Stimulated activated CD4-positive, alpha-beta T cell treated with anti-CD3 and anti-CD28 coated beads, Interleukin-1b, Interleukin-23, amount 100 ng/mL, for 48 hours (primary cell): ENCODE data around the gene QRFP.
"Not testable (repeated sequence)": the region's sequence is repeated elsewhere in the genome, so short reads cannot be mapped to it uniquely, and the experiment has no call there.

Source experiments
- DNase-seq: peaks from one replicate; pipeline ENCODE4 v3.0.0-alpha.2; 2020

Gene QRFP

DNA sequence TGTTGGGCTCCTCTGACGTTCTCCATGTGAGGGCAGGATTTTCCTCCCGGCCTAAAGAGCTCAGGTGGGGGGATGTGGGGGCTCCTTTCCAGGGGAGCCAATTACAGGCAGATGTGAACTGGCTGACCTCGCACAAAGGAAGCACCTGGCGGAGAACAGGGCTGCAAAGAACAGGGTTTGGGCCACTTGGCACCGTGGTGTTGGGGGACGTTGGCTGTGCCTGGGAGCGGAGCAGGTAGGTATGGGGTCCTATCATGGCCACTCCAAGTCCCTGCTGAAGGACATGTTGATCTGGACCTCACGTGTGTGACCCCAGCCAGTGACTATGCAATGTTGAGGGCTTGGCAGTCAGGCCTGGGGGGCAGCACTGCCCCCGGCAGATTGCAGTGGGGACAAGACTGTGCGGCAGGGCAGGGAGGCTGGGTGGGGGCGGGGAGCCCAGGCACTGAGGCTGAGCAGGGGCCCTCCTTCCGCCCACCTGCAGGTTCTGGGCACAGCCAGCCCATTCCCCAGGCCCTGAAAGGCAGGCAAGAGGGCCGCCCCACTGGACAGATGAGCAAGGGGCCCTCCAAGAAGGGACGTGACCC is 23.0 kb upstream of the QRFP start:
- DNase-seq: no peak

DNA sequence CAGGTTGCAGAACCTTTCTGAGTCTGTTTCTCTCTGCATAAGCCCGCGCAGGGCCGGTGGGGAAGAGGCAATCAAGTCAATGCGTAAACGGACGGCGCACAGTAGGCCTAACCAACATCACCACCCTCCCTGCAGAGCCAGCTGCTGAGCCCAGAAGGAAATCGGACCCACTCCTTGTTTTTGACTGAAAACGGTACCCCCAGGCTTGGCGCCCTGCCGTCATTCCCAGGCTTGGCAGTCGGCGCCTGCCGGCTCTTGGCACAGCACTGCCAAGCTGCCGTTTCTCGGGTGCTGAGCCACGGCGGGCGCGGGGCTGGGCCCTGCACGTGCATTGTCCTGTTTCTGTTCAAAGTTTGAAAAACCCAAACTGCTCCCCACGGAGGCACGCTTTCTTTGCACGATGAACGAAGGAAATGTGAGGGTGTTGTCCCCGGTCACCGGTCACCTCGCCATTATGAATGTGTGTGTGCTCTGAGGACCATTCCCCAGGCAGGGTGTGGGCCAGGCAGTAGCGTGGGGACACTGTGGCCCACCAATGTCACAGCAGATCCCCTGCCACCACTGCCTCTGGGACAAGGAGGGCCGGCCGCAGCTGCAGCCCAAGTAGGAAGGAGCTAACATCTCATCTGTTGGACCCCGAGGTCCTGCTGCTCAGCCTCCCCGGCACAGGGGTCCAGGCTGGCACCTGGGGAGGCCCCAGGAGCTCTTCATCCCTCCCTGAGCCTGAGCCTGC is 22.4 kb upstream of the QRFP start:
- DNase-seq: no peak

DNA sequence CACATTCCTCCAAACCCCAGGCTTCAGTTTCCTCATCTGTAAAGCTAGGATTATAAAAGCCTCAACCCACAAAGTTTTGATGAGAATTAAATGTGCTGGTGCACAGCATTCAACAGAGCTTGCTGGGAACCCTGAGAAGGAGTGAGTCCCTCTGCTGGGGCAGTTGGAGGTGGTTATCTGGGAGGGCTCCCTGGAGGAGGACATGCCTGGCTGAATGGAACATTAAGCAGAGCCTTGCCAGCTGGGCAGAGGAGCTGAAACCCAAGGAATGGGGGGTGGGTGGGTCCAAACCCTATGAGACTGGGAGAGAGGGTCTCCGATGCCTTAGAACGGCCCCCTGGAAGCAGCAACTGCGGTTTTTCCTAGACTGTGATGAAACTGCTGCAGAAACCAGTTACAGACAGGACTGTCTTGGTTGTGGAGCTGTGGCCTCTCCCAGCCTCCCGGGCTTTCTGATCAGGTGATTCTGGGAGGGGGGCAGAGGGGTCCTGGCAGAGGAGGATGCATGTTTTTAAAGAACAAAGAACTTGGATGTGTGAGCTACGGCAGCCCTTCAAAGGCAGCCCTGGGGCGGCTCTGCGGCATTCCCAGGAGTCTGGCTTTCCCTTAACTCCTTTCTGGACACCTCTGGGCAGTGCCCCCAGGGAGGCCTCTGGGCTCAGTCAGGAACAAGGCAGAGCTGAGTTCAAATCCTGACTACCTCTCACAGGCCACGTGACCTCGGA is 21.7 kb upstream of the QRFP start:
- no peak for DNase-seq

DNA sequence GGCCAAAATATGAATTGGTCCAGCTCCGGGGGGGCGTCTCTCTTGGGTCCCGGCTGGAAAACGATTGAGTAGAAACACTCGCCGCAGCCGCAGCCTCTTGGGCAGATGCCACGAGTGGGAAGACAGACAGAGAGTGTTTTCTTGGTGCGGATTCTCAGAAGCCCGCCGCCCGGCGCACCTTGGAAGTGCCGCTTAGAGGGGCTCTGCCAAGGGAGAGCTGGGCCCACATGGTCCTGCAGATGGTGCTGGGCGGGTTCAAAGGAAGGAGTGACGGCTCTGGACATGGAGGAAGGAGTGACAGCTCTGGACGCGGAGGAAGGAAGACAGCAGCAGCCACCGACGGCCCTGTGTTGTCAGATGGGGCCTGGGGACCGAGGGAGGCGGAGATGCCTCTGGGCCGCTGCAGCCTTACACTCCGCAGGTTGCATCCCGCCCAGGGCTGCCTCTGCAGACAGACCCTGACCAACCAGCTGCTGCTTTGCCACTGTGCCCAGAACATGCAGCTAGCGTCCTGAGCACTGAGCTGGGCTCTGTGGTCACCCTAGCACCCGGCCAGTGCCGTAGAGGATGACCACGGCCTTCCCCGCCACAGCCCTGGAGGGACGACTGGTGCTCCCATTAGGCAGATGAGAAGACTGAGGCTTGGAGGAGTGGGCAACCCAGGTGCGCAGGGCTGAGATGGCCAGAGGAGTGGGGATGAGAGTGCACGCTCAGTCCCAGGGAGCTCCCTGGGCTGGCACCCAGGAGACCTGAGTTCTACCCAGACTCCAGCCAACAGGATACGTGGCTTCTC is 20.8 kb upstream of the QRFP start:
- no peak for DNase-seq

DNA sequence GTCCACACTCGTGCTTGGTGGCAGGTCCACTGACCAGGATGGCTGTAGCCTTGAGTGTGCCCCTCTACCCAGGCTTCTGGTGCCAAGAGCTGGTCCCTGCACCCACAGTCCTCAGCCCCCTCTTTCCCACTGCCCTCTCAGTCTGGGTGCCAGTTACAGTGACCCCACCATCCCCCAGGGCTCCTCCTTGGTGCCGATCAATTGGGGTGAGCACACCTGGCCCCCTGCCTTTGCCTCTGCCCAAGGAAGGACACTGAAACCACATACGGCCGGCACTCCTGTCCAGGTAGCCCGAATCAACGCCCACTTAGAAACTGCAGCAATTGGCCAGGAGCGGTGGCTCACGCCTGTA is 18.5 kb upstream of the QRFP start:
- no peak for DNase-seq

DNA sequence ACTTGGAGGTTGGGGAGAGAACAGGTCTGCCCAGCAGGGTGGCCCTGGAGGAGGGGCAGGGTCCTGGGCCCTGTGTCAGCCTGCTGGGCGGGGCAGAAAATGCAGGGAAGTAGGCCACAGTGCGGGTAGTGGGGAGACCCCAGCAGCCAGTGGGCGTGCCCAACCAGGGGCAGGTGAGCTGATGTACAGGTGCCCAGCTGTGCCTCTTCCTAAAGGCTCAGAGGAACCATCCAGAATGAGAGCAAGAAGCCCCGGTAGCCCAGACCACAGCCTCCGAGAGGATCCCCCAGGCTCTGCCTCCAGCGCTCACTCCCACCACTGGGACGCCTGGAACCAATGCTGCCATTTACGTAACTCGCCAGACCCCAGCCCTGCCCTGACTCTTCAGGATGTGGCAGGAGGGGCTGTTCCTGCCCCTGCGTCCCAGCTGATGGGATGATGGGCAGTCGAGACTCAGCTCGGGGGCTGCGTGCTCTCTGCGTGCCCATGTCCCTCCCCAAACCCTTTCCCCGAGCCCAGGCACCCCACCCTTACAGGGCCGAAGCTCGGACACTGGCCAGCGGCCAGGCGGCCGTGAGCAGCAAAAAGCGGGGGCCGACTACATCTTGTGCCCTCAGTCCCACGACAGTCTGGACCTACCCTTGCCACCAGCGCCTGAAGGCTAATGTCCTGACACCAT is 17.9 kb upstream of the QRFP start:
- no peak for DNase-seq

DNA sequence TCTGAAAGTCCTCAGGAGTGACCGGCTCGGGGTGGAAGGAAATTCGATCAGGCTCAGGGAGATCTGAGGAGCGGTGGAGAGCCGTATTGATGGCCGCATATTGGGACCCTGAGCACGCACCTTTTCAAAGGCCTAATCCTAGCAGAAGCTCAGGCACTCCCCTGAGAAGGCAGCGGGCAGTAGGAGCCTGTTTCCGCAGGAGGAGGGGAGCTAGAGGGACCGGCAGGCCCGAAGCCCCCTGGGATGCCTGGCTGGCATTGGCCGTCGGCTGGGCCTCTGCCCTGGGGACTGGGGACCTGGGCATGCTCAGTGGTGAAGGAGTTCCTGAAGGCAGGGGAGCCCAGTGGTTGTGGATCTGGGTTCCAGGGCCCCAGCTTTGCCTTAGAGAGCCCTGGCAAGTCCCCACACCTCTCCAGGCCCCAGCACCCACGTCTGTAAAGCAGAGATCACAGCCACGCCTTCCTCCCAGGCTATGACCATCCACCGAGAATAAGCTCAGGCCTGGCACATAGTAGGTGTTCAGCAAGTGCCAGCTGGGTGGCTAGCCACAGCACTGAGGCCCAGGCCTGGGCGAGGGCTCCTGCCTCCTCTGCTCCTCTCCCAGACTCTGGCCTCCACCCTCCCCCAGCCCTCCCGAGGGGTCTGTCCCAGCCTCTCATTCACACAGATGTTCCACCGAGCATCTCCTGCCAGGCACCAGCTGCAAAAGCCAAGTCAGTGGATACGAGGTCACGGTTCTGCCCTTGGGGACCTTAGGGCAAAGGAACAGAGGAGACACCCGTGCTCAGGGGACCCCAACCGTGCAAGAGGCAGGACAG is 17.2 kb upstream of the QRFP start:
- no peak for DNase-seq

DNA sequence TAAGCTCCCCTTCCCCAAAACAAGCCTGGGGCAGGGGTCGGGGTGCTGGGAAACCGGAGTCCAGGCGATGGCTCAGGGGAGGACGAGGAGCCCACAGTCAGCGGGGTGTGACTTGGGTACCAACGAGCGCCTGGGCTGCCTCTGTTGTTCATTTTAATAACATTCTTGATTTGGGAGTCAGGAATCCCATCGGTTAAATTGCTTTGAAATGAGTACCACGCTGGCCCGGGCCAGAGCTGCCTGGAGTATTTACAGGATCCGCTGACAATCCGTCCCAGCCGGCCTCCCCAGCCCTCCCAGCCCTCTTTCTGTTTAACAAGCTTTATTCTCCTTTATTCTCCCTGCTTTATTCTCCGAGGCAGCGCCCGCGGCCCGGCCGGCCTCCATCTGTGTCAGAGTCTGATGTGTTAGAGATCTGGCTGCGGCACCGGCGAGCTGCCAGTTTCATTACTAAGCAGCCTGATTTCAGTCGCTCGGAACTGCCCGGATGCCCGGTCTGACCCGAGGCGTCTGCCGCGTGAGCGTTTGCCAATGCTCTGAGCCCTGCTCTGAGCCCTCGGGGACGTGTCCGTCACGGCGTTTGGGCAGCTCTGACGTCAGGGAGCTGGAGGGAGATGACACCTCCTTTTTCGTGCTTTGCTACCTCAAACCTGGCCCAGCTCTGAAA is 16.5 kb upstream of the QRFP start:
- DNase-seq: no peak

DNA sequence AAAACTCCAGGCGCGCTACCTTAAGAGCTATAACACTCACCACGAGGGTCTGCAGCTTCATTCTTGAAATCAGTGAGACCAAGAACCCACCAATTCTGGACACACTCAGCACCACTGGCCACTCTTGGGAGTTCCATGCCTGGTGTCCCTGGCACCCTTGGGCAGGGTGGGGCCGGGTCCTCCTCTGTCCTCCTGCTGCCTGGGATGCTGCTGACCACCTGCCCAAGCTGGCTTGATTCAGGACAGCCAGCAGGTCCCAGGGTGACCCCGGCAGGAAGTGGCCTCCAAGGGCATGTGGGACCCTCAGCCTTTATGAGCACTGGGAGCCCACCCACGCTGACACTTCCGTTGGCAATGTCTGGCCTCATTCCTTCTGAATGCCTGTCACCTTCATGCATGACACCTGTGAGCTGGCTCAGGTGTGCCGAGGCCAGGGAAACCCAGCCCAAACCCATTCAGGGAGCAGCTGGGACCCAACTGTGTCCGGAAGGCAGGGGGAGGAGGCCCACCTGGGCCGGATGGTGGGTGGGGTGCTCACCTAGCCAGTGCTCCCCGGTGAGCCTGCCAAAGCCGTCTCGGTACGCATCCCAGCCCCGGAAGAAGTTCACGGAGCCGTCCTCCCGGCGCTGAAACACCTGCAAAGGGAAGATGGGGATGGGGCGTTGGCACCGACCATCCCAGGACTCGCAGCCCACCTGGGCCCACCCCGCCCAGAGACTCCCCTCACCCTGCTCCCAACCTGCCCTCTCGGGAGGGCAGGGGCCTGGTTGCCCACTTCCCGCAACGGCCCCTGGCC is 14.8 kb upstream of the QRFP start:
- DNase-seq: no peak

DNA sequence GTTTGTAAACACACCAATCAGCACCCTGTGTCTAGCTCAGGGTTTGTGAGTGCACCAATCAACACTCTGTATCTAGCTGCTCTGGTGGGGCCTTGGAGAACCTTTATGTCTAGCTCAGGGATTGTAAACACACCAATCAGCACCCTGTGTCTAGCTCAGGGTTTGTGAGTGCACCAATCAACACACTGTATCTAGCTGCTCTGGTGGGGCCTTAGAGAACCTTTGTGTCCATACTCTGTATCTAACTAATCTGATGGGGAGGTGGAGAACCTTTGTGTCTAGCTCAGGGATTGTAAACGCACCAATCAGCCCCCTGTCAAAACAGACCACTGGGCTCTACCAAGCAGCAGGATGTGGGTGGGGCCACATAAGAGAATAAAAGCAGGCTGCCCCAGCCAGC is 14.1 kb upstream of the QRFP start:
- DNase-seq: not testable (repeated sequence)

DNA sequence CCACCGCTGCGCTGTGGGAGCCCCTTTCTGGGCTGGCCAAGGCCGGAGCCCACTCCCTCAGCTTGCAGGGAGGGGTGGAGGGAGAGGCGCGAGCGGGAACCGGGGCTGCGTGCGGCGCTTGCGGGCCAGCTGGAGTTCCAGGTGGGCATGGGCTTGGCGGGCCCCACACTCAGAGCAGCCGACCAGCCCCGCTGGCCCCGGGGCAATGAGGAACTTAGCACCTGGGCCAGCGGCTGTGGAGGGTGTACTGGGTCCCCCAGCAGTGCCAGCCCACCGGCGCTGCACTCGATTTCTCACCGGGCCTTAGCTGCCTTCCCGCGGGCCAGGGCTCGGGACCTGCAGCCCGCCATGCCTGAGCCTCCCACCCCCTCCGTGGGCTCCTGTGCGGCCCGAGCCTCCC is 13.4 kb upstream of the QRFP start:
- DNase-seq: not testable (repeated sequence)

DNA sequence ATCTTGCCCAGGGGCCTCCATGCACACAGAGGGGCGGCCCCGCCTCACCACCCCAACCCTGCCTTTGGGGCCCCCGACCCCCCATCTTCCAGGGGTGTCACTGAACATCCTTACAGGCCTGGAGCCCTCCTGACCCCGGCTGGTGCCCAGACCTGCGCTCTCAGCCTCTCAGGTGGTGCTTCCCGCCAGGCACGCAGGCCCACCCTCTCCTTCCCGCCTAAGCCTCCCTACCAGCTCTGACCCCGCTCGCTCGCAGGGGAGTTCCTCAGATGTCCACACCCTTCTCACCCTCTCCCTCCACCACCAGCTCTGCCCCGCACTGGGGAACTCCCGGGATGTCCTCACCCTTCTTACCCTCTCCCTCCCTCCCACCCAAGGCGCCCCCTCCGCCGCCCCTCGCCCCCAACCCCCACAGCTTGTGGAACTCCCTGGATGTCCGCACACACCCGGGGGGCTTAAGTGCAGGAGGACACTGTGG is 12.3 kb upstream of the QRFP start:
- no peak for DNase-seq

DNA sequence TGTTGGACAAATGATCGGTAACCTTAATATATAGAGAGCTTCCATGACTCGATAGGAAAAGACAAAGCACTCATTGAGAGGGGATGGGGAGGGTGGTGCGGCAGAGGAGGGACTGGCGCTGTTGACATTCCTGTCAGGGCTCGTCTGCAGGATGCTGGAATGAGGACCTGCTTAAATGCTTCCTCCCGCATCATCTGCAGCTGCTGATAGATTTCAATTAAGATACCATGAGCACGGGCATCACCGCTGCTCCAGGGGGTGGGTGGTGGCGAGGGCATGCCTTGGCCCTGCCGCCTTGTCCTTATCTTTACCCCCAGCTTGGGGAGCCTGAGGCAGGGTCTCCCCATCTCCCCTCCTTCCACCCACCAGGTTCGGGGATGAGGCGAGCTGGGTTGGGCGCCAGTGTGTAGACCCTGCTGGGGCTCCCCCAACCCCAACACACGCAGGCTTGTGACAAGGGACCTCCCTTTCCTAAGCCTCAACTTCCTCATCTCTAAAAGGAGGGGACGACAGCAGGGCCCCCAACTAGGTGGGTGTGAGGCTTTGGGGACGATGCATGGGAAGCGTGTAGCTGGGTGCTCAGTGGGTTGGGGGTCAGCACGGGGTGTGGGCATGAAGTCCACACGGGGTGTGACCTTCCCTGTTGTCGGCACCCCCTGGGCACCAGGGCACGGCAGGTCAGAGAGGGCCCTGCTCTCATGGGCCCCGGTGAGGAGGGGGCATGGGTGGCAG is 11.7 kb upstream of the QRFP start:
- DNase-seq: no peak

DNA sequence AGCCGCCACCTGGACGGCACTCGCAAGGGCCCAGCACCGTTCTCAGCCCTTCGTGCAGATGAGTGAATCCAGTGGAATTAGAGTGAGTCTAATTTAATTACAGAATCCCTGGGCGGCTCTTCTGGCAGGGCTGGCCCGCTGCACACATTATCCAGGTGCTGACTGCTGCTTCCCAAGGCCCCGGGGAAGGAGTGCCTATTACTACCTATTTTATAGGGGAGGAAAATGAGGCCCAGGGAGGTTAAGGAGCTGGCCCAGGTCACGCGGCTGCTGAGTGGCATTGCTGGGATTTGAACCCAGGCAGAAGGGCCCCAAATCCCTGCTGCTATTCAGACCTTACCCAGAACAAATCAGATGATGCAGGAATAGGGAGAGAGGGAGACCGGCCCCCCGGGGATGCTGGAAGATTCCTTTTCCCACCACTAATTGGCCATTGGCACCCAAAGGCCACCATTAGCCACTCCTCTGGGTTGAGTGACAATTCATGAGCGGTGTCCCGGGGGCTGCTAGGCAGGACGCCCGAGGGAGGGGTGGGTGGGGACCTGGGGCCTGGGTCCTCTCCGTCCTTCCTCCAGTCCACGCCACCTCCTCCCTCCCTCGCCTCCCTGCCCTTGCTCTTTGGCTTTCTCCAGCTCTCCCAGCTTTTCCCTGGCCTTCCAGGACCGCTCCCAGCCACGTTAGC is 10.3 kb upstream of the QRFP start:
- no peak for DNase-seq

DNA sequence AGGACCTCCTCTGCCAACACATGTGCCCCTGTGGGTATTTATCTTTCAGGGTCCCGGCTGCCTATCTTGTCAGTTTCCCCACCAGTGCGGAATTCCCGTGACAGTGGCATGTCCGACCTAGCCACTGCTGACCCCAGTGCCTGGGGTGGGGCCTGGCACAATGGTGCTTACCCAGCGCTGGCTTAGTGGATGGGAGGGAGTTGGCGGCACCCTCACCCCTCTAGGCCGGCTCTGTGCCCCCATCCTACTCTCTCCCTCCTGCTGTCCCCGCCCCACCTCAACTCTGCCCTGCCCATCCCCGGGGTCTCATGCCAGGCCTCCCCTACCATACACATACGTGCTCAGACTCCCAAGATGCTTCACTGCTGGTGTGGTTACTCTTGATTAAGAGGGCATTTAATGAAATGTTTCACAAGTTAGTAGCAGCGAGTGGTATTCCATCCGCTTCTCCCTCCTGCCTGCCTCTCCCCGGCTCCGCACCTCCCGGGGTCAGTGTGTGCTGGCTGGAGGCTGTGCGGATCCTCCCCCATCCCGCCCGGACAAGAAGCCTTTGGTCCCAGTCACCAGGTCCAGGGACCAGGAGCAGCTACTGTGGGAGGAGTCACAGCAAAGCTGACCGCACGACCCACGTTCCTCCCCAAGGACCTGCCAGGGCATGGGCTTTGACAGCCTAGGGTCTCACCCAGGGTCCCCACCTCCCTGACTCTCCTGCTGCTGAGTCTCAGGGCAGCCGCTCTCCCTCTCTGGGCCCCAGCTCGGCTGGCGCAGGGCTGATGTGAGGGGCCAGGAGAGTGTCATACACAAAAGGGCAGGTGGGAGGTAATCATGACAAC is 9.5 kb upstream of the QRFP start:
- no peak for DNase-seq

DNA sequence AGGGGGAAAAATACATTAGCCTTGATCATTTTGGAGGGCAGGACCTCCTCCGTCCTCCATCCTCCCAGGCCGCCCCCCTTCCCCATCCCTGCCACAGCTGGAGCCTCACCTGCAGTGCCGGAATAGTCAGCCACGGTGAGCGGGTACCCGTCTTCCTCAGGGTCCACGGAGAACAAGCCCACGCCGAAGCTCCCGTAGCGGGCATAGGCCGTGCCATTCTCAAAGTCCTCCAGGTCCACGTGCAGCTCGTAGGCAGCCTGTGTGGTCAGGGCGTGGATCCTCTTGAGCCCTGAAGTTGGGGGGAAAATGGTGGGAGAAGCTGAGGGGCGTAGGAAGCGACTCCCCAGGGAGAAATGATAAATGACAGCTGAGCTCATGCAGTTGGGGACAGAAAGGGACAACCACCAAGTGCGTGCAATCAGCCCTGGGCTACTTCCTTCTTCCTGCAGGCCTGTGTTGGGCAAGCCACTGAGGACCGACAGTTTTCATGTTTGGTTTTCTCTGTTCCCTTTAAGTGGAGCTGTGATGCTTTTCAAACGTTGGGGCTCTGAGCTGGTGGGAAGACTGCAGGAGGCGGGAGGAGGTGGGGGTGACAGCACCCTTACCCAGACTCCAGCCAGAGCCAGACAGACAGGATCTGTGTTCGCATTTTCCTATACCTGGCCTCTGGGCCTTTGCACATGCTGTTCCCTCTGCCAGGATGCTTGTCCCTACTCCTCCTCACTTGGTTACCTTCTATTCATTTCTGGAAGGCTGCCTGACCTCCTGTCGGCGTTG is 8.7 kb upstream of the QRFP start:
- DNase-seq: no peak
